NCI-H748 (cell line): ENCODE measurements around the gene GALNT9.

ENCODE experiments used
- DNase-seq: peaks from one replicate; lab custom pipeline; 2025; ENCODE audit not compliant: unreplicated experiment; lab: John Stamatoyannopoulos, UW

GALNT9 gene

GRCh38 chr12:132204063-132204792 is 125.2 kb downstream of the GALNT9 start:
- no peak for DNase-seq

- no peak for DNase-seq
These were observed 126.3 kb downstream of the GALNT9 start for GRCh38 chr12:132202929-132203721.

- no peak for DNase-seq
These were observed 127.8 kb downstream of the GALNT9 start for GRCh38 chr12:132201391-132202120.

GRCh38 chr12:132200800-132201199 is 128.6 kb downstream of the GALNT9 start:
- DNase-seq: no peak

GRCh38 chr12:132199526-132200319 is 129.7 kb downstream of the GALNT9 start:
- no peak for DNase-seq

- no peak for DNase-seq
These were observed 130.3 kb downstream of the GALNT9 start for GRCh38 chr12:132199101-132199500.

GRCh38 chr12:132197581-132198354 is 131.6 kb downstream of the GALNT9 start:
- no peak for DNase-seq

GRCh38 chr12:132196873-132197390 is 132.5 kb downstream of the GALNT9 start:
- no peak for DNase-seq

GRCh38 chr12:132196038-132196872 is 133.1 kb downstream of the GALNT9 start:
- DNase-seq: peak; percentile 80

GRCh38 chr12:132195242-132195641 is 134.1 kb downstream of the GALNT9 start:
- peak; percentile 38 for DNase-seq

- DNase-seq: no peak
These were observed 134.8 kb downstream of the GALNT9 start for GRCh38 chr12:132194556-132194955.

GRCh38 chr12:132194056-132194455 is 135.3 kb downstream of the GALNT9 start:
- DNase-seq: no peak

- no peak for DNase-seq
These were observed 137.5 kb downstream of the GALNT9 start for GRCh38 chr12:132191715-132192553.

- no peak for DNase-seq
These were observed 138.4 kb downstream of the GALNT9 start for GRCh38 chr12:132190834-132191500.

GRCh38 chr12:132190012-132190755 is 139.2 kb downstream of the GALNT9 start:
- peak; percentile 61 for DNase-seq

- DNase-seq: peak; percentile 94
These were observed 139.9 kb downstream of the GALNT9 start for GRCh38 chr12:132189378-132190011.
